HEK293 (cell line): Measurements from ENCODE around the gene DLX2.

ENCODE experiments used
- CTCF ChIA-PET: fragments of 350-600 bp; formaldehyde crosslinking; extraction: SDS; loops from one replicate; lab custom pipeline; 2021; ENCODE audit warnings: antibody characterized with exemption; lab: Yijun Ruan, JAX
- POLR2A ChIA-PET: fragments of 300-600 bp; formaldehyde crosslinking; extraction: SDS; loops from one replicate; lab custom pipeline; 2020; ENCODE audit warnings: antibody characterized with exemption, inconsistent platforms; lab: Yijun Ruan, JAX
- H3K27ac ChIP-seq: fragments of 200-500 bp; sonication (Bioruptor generic); 2 replicates; pipeline ENCODE4 v1.5.1; 2014; ENCODE audit warnings: low read depth, low read length, control low read depth, inconsistent platforms; ENCODE audit errors: extremely low read depth
- H3K36me3 ChIP-seq, 2 experiments: fragments of 200-500 bp in 1 of 2; sonication (Bioruptor generic) in 1 of 2; 1 replicate in 1 of 2; 2 replicates in 1 of 2; pipeline ENCODE4 v1.5.1; 2014 to 2017; ENCODE audit warnings: inconsistent platforms in 2 of 2, low read length in 2 of 2; ENCODE audit not compliant: control insufficient read depth in 2 of 2, insufficient read depth in 1 of 2
- H3K4me1 ChIP-seq: fragments of 200-500 bp; sonication (Bioruptor generic); 2 replicates; pipeline ENCODE4 v1.5.1; 2014; ENCODE audit warnings: mild to moderate bottlenecking, low read length, inconsistent platforms; ENCODE audit not compliant: control insufficient read depth, insufficient read depth
- H3K4me3 ChIP-seq: 2 replicates; pipeline ENCODE4 v1.5.1; 2011; ENCODE audit warnings: low read depth, mild to moderate bottlenecking, control low read depth, low read length, moderate library complexity
- H3K9me3 ChIP-seq: fragments of 200-500 bp; sonication (Bioruptor generic); 2 replicates; pipeline ENCODE4 v1.5.1; 2014; ENCODE audit warnings: low read depth, low read length, inconsistent platforms; ENCODE audit not compliant: control insufficient read depth, insufficient read depth
- KLF8 ChIP-seq: fragments of 450-650 bp; formaldehyde crosslinking; IDR thresholded peaks from 2 replicates; pipeline ENCODE4 v1.5.1; 2016; ENCODE audit warnings: missing biosample characterization, missing genetic modification characterization
- PBX3 ChIP-seq: sonication (generic); formaldehyde crosslinking; IDR thresholded peaks from 2 replicates; pipeline ENCODE4 v1.8.1; 2022; ENCODE audit warnings: mild to moderate bottlenecking, moderate library complexity, missing genetic modification reagents
- PRDM1 ChIP-seq: fragments of 450-650 bp; formaldehyde crosslinking; IDR thresholded peaks from 2 replicates; pipeline ENCODE4; 2016; ENCODE audit warnings: missing biosample characterization, missing genetic modification characterization
- SETDB1 ChIP-seq: IDR thresholded peaks from one replicate; pipeline ENCODE4 v1.6.1; 2017; ENCODE audit warnings: mild to moderate bottlenecking, low read length, moderate library complexity, mixed read lengths; ENCODE audit not compliant: insufficient read length
- ZBTB21 ChIP-seq: fragments of 450-650 bp; formaldehyde crosslinking; IDR thresholded peaks from 2 replicates; pipeline ENCODE4 v1.5.1; 2017; ENCODE audit warnings: missing biosample characterization, missing genetic modification characterization
- ZIC2 ChIP-seq: fragments of 450-650 bp; formaldehyde crosslinking; IDR thresholded peaks from 2 replicates; pipeline ENCODE4 v1.5.1; 2016; ENCODE audit warnings: missing biosample characterization, missing genetic modification characterization
- ZNF157 ChIP-seq: fragments of 450-650 bp; formaldehyde crosslinking; IDR thresholded peaks from 2 replicates; pipeline ENCODE4 v1.5.1; 2016; ENCODE audit warnings: missing biosample characterization, missing genetic modification characterization
- ZNF214 ChIP-seq: fragments of 450-650 bp; formaldehyde crosslinking; IDR thresholded peaks from 2 replicates; pipeline ENCODE4 v1.5.1; 2017; ENCODE audit warnings: missing biosample characterization, mild to moderate bottlenecking, missing genetic modification characterization, borderline replicate concordance
- ZNF221 ChIP-seq: fragments of 450-650 bp; formaldehyde crosslinking; IDR thresholded peaks from 2 replicates; pipeline ENCODE4 v1.5.1; 2017; ENCODE audit warnings: missing biosample characterization, missing genetic modification characterization, borderline replicate concordance
- ZNF335 ChIP-seq: fragments of 450-650 bp; formaldehyde crosslinking; conservative IDR thresholded peaks from 2 replicates; pipeline ENCODE4 v1.5.1; 2016; ENCODE audit warnings: missing biosample characterization, missing genetic modification characterization
- ZNF433 ChIP-seq: fragments of 450-650 bp; formaldehyde crosslinking; IDR thresholded peaks from 2 replicates; pipeline ENCODE4 v1.5.1; 2016; ENCODE audit warnings: missing biosample characterization, missing genetic modification characterization, low read depth
- ZNF510 ChIP-seq: fragments of 450-650 bp; formaldehyde crosslinking; IDR thresholded peaks from 2 replicates; pipeline ENCODE4 v1.5.1; 2018; ENCODE audit warnings: mild to moderate bottlenecking, missing genetic modification characterization, missing biosample characterization; ENCODE audit not compliant: insufficient replicate concordance
- ZNF530 ChIP-seq: fragments of 450-650 bp; formaldehyde crosslinking; IDR thresholded peaks from 2 replicates; pipeline ENCODE4 v1.5.1; 2016; ENCODE audit warnings: low read depth, missing biosample characterization, missing genetic modification characterization
- ZNF555 ChIP-seq: fragments of 450-650 bp; formaldehyde crosslinking; conservative IDR thresholded peaks from 2 replicates; pipeline ENCODE4 v1.5.1; 2017; ENCODE audit warnings: missing biosample characterization, mild to moderate bottlenecking, missing genetic modification characterization, inconsistent platforms
- ZNF571 ChIP-seq: fragments of 450-650 bp; formaldehyde crosslinking; IDR thresholded peaks from 2 replicates; pipeline ENCODE4 v1.5.0; 2017; ENCODE audit warnings: missing biosample characterization, missing genetic modification characterization
- ZNF639 ChIP-seq: fragments of 450-650 bp; formaldehyde crosslinking; IDR thresholded peaks from 2 replicates; pipeline ENCODE4 v1.5.1; 2016; ENCODE audit warnings: missing biosample characterization, missing genetic modification characterization
- ZNF670 ChIP-seq: fragments of 450-650 bp; formaldehyde crosslinking; IDR thresholded peaks from 2 replicates; pipeline ENCODE4 v1.5.1; 2016; ENCODE audit warnings: missing biosample characterization, missing genetic modification characterization, low read depth
- ZNF701 ChIP-seq: fragments of 450-650 bp; formaldehyde crosslinking; IDR thresholded peaks from 2 replicates; pipeline ENCODE4 v1.5.1; 2016; ENCODE audit warnings: missing biosample characterization, missing genetic modification characterization
- ZNF76 ChIP-seq: fragments of 450-650 bp; formaldehyde crosslinking; IDR thresholded peaks from 2 replicates; pipeline ENCODE4; 2016; ENCODE audit warnings: low read depth, missing biosample characterization, missing genetic modification characterization, borderline replicate concordance
- ZSCAN16 ChIP-seq: fragments of 450-650 bp; formaldehyde crosslinking; IDR thresholded peaks from 2 replicates; pipeline ENCODE4 v1.5.1; 2016; ENCODE audit warnings: missing biosample characterization, missing genetic modification characterization
- TF ChIP-seq, protein P1 (sequence below): fragments of 450-650 bp; formaldehyde crosslinking; conservative IDR thresholded peaks from 2 replicates; pipeline ENCODE4 v1.5.1; 2016; ENCODE audit warnings: low read depth, missing biosample characterization, missing genetic modification characterization
- TF ChIP-seq, protein P2 (sequence below): fragments of 450-650 bp; formaldehyde crosslinking; IDR thresholded peaks from 2 replicates; pipeline ENCODE4 v1.5.1; 2017; ENCODE audit warnings: missing biosample characterization, missing genetic modification characterization
- TF ChIP-seq, protein P3 (sequence below): fragments of 450-650 bp; formaldehyde crosslinking; IDR thresholded peaks from 2 replicates; pipeline ENCODE4 v1.5.1; 2016; ENCODE audit warnings: missing biosample characterization, missing genetic modification characterization

The DLX2 gene

GRCh38 chr2:172095146-172095904 lies 7.4 kb downstream of the DLX2 start (continued):
- TF ChIP-seq ZNF214 (no peak), PRDM1 (tag by site-specific recombination) (0 out of 2 replicates have a peak, but pooled peaks have one; percentile 36), ZNF555 (no peak), ZNF157 (tag by site-specific recombination) (no peak), ZNF571 (tag by site-specific recombination) (no peak), ZBTB21 (no peak), ZNF433 (tag by site-specific recombination) (no peak), ZSCAN16 (tag by site-specific recombination) (no peak), ZNF221 (no peak), SETDB1 (no peak), ZNF639 (tag by site-specific recombination) (no peak), ZNF530 (tag by site-specific recombination) (no peak), KLF8 (tag by site-specific recombination) (peak; percentile 90), PBX3 (CRISPR knock-in tag) (no peak; the same call in 1 of the 2 replicates)

GRCh38 chr2:172094294-172095145 lies 8.2 kb downstream of the DLX2 start:
- Histone ChIP-seq H3K27ac (peak overlapping the region; percentile 99), H3K4me3 (peak overlapping the region; percentile 83), H3K9me3 (no peaks in the 10 kb centered on the region), H3K36me3 (peaks cover 0 to 13% of the 10 kb centered on the region in 2 experiments; a peak in 1 of 3 replicates), H3K4me1 (peaks cover 9% of the 10 kb centered on the region)
- CTCF ChIA-PET, result interaction anchor here (0.7 to 2.3 kb wide), 3 partner anchors 9 to 297 kb away, joined by 3 to 9 read pairs (median 4); partner anchors contain the start of gene DLX1
- POLR2A ChIA-PET, result interaction anchor here (0.6 to 8.7 kb wide), 12 partner anchors 8 to 260 kb away, joined by 3 to 147 read pairs (median 4); partner anchors contain the start of genes DLX1, DLX2 and HAT1
- TF ChIP-seq ZIC2 (tag by site-specific recombination) (peak; percentile 32; the same call in 1 of the 2 replicates), ZNF701 (tag by site-specific recombination) (no peak), ZNF510 (tag by site-specific recombination) (no peak), ZNF670 (no peak), ZNF335 (tag by site-specific recombination) (peak; percentile 38), ZNF76 (tag by site-specific recombination) (peak; percentile 52; the same call in 1 of the 2 replicates)
- TF ChIP-seq, protein P1, sequence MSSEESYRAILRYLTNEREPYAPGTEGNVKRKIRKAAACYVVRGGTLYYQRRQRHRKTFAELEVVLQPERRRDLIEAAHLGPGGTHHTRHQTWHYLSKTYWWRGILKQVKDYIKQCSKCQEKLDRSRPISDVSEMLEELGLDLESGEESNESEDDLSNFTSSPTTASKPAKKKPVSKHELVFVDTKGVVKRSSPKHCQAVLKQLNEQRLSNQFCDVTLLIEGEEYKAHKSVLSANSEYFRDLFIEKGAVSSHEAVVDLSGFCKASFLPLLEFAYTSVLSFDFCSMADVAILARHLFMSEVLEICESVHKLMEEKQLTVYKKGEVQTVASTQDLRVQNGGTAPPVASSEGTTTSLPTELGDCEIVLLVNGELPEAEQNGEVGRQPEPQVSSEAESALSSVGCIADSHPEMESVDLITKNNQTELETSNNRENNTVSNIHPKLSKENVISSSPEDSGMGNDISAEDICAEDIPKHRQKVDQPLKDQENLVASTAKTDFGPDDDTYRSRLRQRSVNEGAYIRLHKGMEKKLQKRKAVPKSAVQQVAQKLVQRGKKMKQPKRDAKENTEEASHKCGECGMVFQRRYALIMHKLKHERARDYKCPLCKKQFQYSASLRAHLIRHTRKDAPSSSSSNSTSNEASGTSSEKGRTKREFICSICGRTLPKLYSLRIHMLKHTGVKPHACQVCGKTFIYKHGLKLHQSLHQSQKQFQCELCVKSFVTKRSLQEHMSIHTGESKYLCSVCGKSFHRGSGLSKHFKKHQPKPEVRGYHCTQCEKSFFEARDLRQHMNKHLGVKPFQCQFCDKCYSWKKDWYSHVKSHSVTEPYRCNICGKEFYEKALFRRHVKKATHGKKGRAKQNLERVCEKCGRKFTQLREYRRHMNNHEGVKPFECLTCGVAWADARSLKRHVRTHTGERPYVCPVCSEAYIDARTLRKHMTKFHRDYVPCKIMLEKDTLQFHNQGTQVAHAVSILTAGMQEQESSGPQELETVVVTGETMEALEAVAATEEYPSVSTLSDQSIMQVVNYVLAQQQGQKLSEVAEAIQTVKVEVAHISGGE, result peak; percentile 12; the same call in 1 of the 2 replicates
- TF ChIP-seq, protein P2, sequence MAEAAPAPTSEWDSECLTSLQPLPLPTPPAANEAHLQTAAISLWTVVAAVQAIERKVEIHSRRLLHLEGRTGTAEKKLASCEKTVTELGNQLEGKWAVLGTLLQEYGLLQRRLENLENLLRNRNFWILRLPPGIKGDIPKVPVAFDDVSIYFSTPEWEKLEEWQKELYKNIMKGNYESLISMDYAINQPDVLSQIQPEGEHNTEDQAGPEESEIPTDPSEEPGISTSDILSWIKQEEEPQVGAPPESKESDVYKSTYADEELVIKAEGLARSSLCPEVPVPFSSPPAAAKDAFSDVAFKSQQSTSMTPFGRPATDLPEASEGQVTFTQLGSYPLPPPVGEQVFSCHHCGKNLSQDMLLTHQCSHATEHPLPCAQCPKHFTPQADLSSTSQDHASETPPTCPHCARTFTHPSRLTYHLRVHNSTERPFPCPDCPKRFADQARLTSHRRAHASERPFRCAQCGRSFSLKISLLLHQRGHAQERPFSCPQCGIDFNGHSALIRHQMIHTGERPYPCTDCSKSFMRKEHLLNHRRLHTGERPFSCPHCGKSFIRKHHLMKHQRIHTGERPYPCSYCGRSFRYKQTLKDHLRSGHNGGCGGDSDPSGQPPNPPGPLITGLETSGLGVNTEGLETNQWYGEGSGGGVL (tag by site-specific recombination), result peak; percentile 71
- TF ChIP-seq, protein P3, sequence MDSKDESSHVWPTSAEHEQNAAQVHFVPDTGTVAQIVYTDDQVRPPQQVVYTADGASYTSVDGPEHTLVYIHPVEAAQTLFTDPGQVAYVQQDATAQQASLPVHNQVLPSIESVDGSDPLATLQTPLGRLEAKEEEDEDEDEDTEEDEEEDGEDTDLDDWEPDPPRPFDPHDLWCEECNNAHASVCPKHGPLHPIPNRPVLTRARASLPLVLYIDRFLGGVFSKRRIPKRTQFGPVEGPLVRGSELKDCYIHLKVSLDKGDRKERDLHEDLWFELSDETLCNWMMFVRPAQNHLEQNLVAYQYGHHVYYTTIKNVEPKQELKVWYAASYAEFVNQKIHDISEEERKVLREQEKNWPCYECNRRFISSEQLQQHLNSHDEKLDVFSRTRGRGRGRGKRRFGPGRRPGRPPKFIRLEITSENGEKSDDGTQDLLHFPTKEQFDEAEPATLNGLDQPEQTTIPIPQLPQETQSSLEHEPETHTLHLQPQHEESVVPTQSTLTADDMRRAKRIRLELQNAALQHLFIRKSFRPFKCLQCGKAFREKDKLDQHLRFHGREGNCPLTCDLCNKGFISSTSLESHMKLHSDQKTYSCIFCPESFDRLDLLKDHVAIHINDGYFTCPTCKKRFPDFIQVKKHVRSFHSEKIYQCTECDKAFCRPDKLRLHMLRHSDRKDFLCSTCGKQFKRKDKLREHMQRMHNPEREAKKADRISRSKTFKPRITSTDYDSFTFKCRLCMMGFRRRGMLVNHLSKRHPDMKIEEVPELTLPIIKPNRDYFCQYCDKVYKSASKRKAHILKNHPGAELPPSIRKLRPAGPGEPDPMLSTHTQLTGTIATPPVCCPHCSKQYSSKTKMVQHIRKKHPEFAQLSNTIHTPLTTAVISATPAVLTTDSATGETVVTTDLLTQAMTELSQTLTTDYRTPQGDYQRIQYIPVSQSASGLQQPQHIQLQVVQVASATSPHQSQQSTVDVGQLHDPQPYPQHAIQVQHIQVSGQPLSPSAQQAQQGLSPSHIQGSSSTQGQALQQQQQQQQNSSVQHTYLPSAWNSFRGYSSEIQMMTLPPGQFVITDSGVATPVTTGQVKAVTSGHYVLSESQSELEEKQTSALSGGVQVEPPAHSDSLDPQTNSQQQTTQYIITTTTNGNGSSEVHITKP (tag by site-specific recombination), result peak; percentile 83
